Epithelial cell of esophagus (primary cell): ENCODE results near the gene EMC7.

Experiments
- DNase-seq: peaks from one replicate; pipeline ENCODE4 v3.0.0; 2010; ENCODE audit warnings: low read depth
- H3K4me3 ChIP-seq: 2 replicates; pipeline ENCODE4 v1.5.1; 2011; ENCODE audit warnings: mild to moderate bottlenecking, low read length, control low read depth
- CTCF ChIP-seq: IDR thresholded peaks from 2 replicates; pipeline ENCODE4 v1.5.1; 2011; ENCODE audit warnings: low read depth, mild to moderate bottlenecking, low read length, control low read depth, inconsistent platforms; ENCODE audit not compliant: insufficient read depth; ENCODE audit errors: missing control alignments

EMC7 gene

GRCh38 chr15:34038871-34039789 lies 62.5 kb downstream of the EMC7 start, which contains the start of gene AVEN:
Gene AVEN (minus strand): TSS chr15:34039204. CDS start chr15:34039046, 158 bp downstream.
- peak within 1 kb of the TSS; percentile 92 for H3K4me3 ChIP-seq
- DNase-seq, result peak; percentile 57
- TF ChIP-seq CTCF, result no peak

GRCh38 chr15:34038023-34038870 lies 63.4 kb downstream of the EMC7 start:
- H3K4me3 ChIP-seq, result peak overlapping the region; percentile 92
- no peak for TF ChIP-seq CTCF
- DNase-seq, result peak; percentile 78
